Amniotic stem cell (primary cell): ENCODE results near the gene VWA3B.

Experiments
- DNase-seq: peaks from one replicate; lab custom pipeline; 2025; lab: John Stamatoyannopoulos, UW

Gene VWA3B

DNA sequence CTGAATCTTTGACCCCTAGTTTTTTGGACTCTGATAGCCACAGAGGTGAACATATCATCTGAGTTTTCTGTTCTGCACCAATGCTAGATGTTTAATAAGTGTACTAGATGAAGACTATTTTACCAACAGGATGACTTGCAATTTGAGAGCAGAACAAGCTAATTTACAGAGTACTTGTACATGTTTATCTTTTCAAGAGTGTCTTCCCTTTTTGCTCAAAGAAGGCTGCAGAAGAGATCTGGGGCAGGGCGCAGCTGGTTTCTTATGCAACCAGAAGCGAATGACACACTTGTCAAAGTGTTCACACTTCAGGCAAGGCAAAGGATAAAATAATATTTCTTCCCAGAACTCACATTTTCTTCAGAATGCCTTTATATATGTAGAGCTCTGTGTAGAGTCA lies 86.0 kb downstream of the VWA3B start:
- DNase-seq, result no peak

- no peak for DNase-seq
Observed at GRCh38 chr2:98175811-98176210, 88.8 kb downstream of the VWA3B start.

- DNase-seq, result no peak
Observed at GRCh38 chr2:98177286-98177685, 90.3 kb downstream of the VWA3B start.

DNA sequence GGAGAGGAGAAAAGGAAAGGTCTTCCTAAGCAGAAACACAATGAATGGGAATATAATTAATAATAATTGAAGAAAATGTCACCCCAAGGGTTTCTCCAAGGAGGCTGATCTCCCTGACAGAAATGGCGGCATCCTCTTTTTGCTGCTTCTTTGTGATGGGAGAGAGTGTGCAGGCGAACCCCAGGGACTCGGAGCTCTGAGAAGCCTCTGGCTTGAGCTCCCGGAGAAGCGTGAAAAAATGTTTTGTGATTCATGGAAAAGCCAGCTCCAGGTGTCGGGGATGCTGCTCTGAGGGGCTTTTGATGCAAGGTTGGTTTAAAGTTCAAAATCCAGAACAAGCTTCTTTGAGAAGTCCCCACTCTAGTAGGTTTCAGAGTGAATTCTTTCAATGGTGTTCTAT lies 91.0 kb downstream of the VWA3B start:
- no peak for DNase-seq

- no peak for DNase-seq
Observed at GRCh38 chr2:98180456-98180855, 93.5 kb downstream of the VWA3B start.

GRCh38 chr2:98181346-98181745 lies 94.4 kb downstream of the VWA3B start:
- DNase-seq, result no peak

DNA sequence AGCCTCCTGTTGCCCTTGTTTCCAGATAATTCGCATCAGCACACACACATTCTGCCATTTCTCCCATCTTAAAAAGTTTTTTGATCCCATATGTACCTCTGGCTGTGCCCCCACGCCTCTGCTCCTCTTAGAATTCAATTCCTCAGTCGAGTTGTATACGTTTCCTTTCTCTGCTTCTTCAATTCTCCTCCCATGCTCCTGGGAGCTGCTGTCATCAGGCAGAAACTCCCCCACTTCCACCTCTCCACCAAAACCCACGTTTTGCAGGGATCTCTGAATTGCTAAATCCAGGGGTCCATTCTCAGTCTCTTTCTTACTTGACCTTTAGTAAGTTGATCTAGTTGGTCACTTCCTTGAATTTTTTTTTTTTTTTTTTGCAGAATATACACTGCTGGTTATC lies 98.8 kb downstream of the VWA3B start:
- no peak for DNase-seq

GRCh38 chr2:98187194-98187593 lies 100.2 kb downstream of the VWA3B start:
- no peak for DNase-seq

DNA sequence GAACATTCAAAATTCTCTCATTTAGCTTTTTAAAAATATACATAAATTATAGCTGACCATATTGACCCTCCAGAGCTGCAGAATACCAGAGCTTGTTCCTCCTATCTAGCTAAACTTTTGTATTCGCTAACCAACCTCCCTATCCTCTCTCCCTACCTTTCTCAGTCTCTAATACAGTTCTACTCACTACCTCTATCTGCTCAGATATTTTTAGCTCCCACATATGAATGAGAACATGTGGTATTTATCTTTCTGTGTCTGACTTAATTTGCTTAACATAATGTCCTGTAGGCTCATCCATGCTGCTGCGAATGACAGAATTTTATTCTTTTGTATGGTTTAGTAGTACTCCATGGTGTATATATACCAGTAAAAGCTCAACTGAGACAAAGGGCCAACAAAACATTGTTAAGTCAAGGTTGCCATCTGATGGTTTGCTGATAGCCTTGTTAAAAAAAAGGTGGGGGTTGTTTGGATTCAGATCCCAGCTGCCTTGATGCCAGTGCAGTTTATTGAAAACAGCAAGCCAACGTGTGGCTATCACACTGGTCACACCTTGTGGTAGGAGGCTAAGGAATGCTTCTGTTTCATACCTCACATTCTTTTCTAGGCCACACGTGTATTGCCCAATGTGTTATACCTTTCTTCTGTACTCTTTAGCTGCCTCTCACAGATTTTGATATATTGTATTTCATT lies 101.5 kb downstream of the VWA3B start:
- DNase-seq, result no peak

- DNase-seq, result no peak
Observed at GRCh38 chr2:98191883-98192282, 104.9 kb downstream of the VWA3B start.

DNA sequence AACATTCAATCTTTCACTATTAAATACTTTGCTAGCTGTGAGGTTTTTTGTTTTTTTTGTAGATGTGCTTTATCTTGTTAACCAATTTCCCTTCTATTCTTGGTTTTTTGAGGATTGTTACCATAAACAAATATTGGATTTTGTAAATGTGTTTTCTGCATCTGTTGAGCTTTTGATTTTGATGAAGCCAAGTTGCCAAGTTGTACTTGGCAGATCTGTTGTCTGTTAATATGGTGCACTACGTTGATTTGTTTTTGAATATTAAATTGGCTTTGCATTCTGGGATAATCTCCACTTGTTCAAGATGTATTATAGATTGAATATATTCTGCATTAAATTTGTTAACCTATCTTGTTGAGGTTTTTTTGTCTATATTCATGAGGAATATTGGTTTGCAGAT lies 114.6 kb downstream of the VWA3B start:
- DNase-seq, result no peak

GRCh38 chr2:98205889-98206288 lies 118.9 kb downstream of the VWA3B start:
- DNase-seq, result no peak

GRCh38 chr2:98212092-98213000 lies 125.4 kb downstream of the VWA3B start:
- no peak for DNase-seq

DNA sequence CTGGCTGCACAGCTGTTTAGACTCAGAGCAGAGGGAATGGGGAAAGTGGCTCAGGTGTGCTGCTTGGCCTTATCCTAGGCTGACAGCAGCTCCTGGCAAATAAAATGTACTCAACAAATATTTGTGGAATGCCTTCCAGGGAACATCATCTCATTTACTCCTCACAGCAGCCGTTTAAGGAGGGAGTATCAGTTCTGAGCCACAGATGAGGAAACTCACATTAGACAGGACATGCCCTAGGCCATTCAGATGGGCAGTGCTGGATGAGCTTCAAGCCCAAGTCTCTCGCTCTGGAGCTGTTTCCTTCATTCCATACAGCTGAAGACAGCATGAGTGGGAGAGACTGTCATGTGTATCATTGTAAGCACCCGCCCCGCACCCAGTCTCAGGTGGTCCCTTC lies 129.6 kb downstream of the VWA3B start:
- DNase-seq, result no peak

- DNase-seq, result no peak
Observed at GRCh38 chr2:98219152-98219551, 132.2 kb downstream of the VWA3B start.

GRCh38 chr2:98233941-98234340 lies 147.0 kb downstream of the VWA3B start:
- no peak for DNase-seq

- no peak for DNase-seq
Observed at GRCh38 chr2:98234776-98235175, 147.8 kb downstream of the VWA3B start.

DNA sequence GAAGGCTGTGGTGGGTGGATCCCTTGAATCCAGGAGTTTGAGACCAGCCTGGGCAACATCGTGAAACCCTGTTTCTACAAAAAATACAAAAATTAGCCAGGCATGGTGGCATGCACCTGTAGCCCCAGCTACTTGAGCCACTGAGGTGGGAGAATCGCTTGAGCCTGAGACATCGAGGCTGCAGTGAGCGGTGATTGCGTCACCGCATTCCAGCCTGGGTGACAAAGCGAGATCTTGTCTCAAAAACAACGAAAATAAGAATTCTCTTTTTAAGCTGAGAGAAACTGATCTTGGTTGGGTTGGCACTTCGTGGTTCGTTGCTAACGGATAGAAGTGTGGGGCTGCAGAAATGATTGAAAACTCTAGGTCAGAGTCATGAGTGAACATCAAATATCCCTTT lies 150.0 kb downstream of the VWA3B start:
- no peak for DNase-seq

GRCh38 chr2:98240786-98241398 lies 153.9 kb downstream of the VWA3B start:
- no peak for DNase-seq

GRCh38 chr2:98241592-98241991 lies 154.6 kb downstream of the VWA3B start:
- no peak for DNase-seq

DNA sequence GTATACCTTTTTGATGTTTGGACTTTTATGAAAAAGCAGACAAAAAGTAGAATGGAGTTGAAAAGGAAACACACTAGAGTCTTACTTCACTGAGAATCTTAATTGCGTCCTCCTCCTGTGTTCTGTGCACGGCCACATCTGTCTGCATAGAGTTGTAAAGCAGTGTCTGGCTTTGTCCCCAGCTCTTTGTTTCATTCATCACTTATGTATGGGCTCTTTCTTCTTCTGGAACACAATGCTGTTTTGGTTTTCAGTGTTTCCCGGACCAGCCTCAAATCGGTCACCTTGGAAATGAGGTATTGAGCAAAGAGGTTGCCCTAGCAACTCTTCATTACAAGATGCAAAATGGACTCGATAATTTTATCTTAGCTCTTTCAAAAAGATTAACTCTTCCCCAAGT lies 155.0 kb downstream of the VWA3B start:
- no peak for DNase-seq

GRCh38 chr2:98245491-98245890 lies 158.5 kb downstream of the VWA3B start:
- DNase-seq, result no peak

- DNase-seq, result no peak
Observed at GRCh38 chr2:98247383-98247782, 160.4 kb downstream of the VWA3B start.
